Naive thymus-derived CD4-positive, alpha-beta T cell (primary cell): Measurements from ENCODE around the gene SAA2. TPM values are rescaled to one million over a fixed set of nuclear protein-coding genes. Genes with fewer than 3 reads are reported as not detected.
"Not testable (repeated sequence)": the region's sequence is repeated elsewhere in the genome, so short reads cannot be mapped to it uniquely, and the experiment has no call there.

Source experiments
- ATAC-seq: fragments of 150-1000 bp; cut with Tn5 transposase; 2 replicates; pipeline ENCODE4 v1.10.0; 2021; ENCODE audit warnings: mild to moderate bottlenecking, moderate library complexity
- CTCF ChIA-PET: fragments of 350-600 bp; sonication (Branson Sonifier 250); formaldehyde crosslinking; loops from one replicate; lab custom pipeline; 2021; ENCODE audit warnings: antibody characterized with exemption; lab: Charles Lee
- POLR2A ChIA-PET: fragments of 350-600 bp; sonication (Branson Sonifier 250); formaldehyde crosslinking; loops from one replicate; lab custom pipeline; 2021; ENCODE audit warnings: antibody characterized with exemption, inconsistent platforms; lab: Charles Lee
- DNase-seq, 9 donors: peaks; one replicate each; pipeline versions ENCODE4 v3.0.0 to v3.0.0-alpha.2; 2020 to 2022; ENCODE audit warnings: mixed read lengths in 1 of 9
- H3K27ac ChIP-seq: one replicate; pipeline ENCODE4 v1.7.0; 2013; ENCODE audit warnings: mild to moderate bottlenecking, low read depth, low read length, moderate library complexity
- H3K27me3 ChIP-seq, 2 donors: one replicate each; pipeline ENCODE4 v1.7.0; 2013; ENCODE audit warnings: low read length in 2 of 2, mild to moderate bottlenecking in 2 of 2, moderate library complexity in 2 of 2; ENCODE audit not compliant: control insufficient read depth in 2 of 2, insufficient read depth in 2 of 2
- H3K36me3 ChIP-seq, 3 experiments: 1 replicate in 2 of 3; 2 replicates in 1 of 3; pipeline ENCODE4 v1.7.0; 2013; ENCODE audit warnings: low read length in 3 of 3, mild to moderate bottlenecking in 3 of 3, moderate library complexity in 1 of 3; ENCODE audit not compliant: insufficient read depth in 3 of 3, control insufficient read depth in 2 of 3
- H3K4me1 ChIP-seq, 2 donors: one replicate each; pipeline ENCODE4 v1.7.0; 2013; ENCODE audit warnings: low read length in 2 of 2, mild to moderate bottlenecking in 2 of 2, moderate library complexity in 1 of 2; ENCODE audit not compliant: control insufficient read depth in 2 of 2, insufficient read depth in 2 of 2
- H3K4me3 ChIP-seq: 2 replicates; pipeline ENCODE4 v1.7.0; 2013; ENCODE audit warnings: mild to moderate bottlenecking, low read length
- H3K9me3 ChIP-seq, 3 experiments: 1 replicate in 2 of 3; 2 replicates in 1 of 3; pipeline ENCODE4 v1.7.0; 2013; ENCODE audit warnings: low read length in 3 of 3; ENCODE audit not compliant: control insufficient read depth in 2 of 3
- H3K27ac Mint-ChIP-seq, 9 donors: one replicate each; pipeline ENCODE4 v1.8.0; 2020 to 2022; ENCODE audit warnings: mixed read lengths in 9 of 9, mild to moderate bottlenecking in 8 of 9, moderate library complexity in 5 of 9, inconsistent platforms in 2 of 9
- H3K27me3 Mint-ChIP-seq, 5 donors: one replicate each; pipeline ENCODE4 v1.8.0; 2021 to 2022; ENCODE audit warnings: mixed read lengths in 5 of 5, mild to moderate bottlenecking in 1 of 5
- H3K36me3 Mint-ChIP-seq, 5 donors: one replicate each; pipeline ENCODE4 v1.8.0; 2020 to 2022; ENCODE audit warnings: mixed read lengths in 5 of 5, mild to moderate bottlenecking in 3 of 5, inconsistent platforms in 1 of 5
- H3K4me1 Mint-ChIP-seq, 7 donors: one replicate each; pipeline ENCODE4 v1.8.0; 2020 to 2022; ENCODE audit warnings: mixed read lengths in 7 of 7, mild to moderate bottlenecking in 3 of 7, inconsistent platforms in 1 of 7
- H3K4me3 Mint-ChIP-seq, 10 donors: one replicate each; pipeline ENCODE4 v1.8.0; 2020 to 2022; ENCODE audit warnings: mild to moderate bottlenecking in 10 of 10, mixed read lengths in 10 of 10, moderate library complexity in 6 of 10, inconsistent platforms in 2 of 10
- H3K9me3 Mint-ChIP-seq, 11 donors: one replicate each; pipeline ENCODE4 v1.8.0; 2020 to 2022; ENCODE audit warnings: mixed read lengths in 11 of 11, mild to moderate bottlenecking in 4 of 11, inconsistent platforms in 1 of 11, moderate library complexity in 1 of 11
- intact Hi-C, 2 donors: fragments of 100-400 bp; cut with micrococcal nuclease; formaldehyde crosslinking; loops; one replicate each; pipeline ENCODE4 v1.15.1; 2023
- polyA plus RNA-seq, 2 donors: library from polyadenylated mRNA; unstranded; fragments of 300-500 nt; fragmentation: Illumina TruSeq; gene quantifications; one replicate each; pipeline ENCODE4 v1.2.3, GENCODE V29; 2021
- total RNA-seq, 6 experiments: library from RNA in 5 of 6; stranded (reverse) in 5 of 6; gene quantifications; 1 replicate in 5 of 6; 2 replicates in 1 of 6; pipeline ENCODE4 v1.2.3 and lab custom pipeline; 2021 to 2026

The SAA2 gene
- total and polyA plus RNA-seq, 7 experiments from 2014 or later: not detected

DNA sequence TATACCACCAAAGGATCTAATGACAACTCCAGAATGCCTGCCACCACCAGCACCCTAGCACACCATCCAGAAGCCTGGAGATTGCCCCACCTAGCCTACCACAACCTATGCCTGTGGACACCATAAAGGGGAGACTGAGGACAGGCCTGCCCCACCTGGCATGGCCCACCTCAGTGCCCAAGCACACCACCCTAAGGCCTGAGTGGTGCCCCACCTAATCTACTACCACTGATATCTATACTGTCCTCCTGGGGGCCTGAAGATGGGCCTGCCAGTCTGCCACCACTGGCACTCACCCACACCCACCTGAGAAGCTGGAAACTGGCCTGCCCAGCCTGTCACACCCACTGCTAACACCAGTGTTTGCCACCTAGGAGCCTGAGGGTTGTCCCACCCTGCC is 43.7 kb downstream of the SAA2 start:
- no peak overlapping the region for H3K27ac Mint-ChIP-seq

GRCh38 chr11:18204220-18204619 is 44.2 kb downstream of the SAA2 start:
- Histone ChIP-seq H3K9me3 (no peaks in the 10 kb centered on the region), H3K4me1 (no peaks in the 10 kb centered on the region), H3K4me3 (no peak overlapping the region), H3K27ac (no peak overlapping the region), H3K27me3 (no peaks in the 10 kb centered on the region), H3K36me3 (no peaks in the 10 kb centered on the region)
- Mint-ChIP-seq H3K9me3 (peaks cover 0 to 7% (median 0%) of the 10 kb centered on the region in 11 donors), H3K4me1 (no peaks in the 10 kb centered on the region), H3K27ac (no peak overlapping the region), H3K27me3 (peaks cover 55 to 73% (median 61%) of the 10 kb centered on the region in 5 donors), H3K36me3 (no peaks in the 10 kb centered on the region), H3K4me3 (no peak overlapping the region)
- CTCF ChIA-PET: no interaction called here
- POLR2A ChIA-PET: no interaction called here
- ATAC-seq (no peak), DNase-seq (no peak)
- intact Hi-C loops: no loop called here

More for the DNA sequence above, 43.7 kb downstream of the SAA2 start:
- H3K27me3 ChIP-seq: no peaks in the 10 kb centered on the region
- Mint-ChIP-seq H3K4me3 (no peak overlapping the region), H3K27me3 (peaks cover 59 to 68% (median 63%) of the 10 kb centered on the region in 5 donors), H3K9me3 (peaks cover 0 to 7% (median 0%) of the 10 kb centered on the region in 11 donors), H3K36me3 (no peaks in the 10 kb centered on the region), H3K4me1 (no peaks in the 10 kb centered on the region)
- ChIA-PET POLR2A (no interaction called here), CTCF (no interaction called here)
- ATAC-seq (no peak), DNase-seq (no peak)
- intact Hi-C loops: no loop called here
- no peaks in the 10 kb centered on the region for H3K9me3 ChIP-seq
- no peak overlapping the region for H3K4me3 ChIP-seq
- H3K36me3 ChIP-seq: no peaks in the 10 kb centered on the region
- H3K4me1 ChIP-seq: no peaks in the 10 kb centered on the region
- no peak overlapping the region for H3K27ac ChIP-seq

DNA sequence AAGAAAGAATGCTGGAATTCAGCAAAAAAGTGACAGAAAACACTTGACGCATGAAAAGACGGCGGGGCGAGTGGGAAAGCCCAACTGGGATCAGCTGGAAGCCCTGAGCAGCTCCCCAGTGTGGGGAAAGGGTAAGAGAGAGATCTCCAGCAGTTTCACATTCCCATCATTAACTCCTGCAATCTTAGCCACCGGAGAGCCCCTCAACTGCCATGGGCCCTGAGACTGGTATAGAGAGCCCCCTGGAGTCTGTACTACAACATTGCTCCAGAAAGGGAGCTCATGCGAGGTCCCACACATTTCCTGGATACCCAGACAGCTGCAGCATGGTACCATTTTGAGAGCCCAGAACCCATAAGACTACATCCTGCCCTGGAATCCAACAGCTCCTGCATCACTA is 44.7 kb downstream of the SAA2 start:
- H3K4me3 ChIP-seq: no peak overlapping the region
- H3K27me3 ChIP-seq: no peaks in the 10 kb centered on the region
- H3K27ac Mint-ChIP-seq: no peak overlapping the region
- peaks cover 52 to 74% (median 58%) of the 10 kb centered on the region in 5 donors for H3K27me3 Mint-ChIP-seq
- no peak overlapping the region for H3K27ac ChIP-seq
- no peaks in the 10 kb centered on the region for H3K36me3 ChIP-seq
- peaks cover 0 to 7% (median 0%) of the 10 kb centered on the region in 11 donors for H3K9me3 Mint-ChIP-seq
- no peak for DNase-seq
- ATAC-seq: no peak
- H3K4me1 Mint-ChIP-seq: no peaks in the 10 kb centered on the region
- intact Hi-C loops: loop anchor here in 1 of 2 donors (2.0 kb wide), 1 partner anchor 89 kb away; no protein-coding TSS in a partner anchor
- H3K36me3 Mint-ChIP-seq: no peaks in the 10 kb centered on the region
- H3K4me1 ChIP-seq: no peaks in the 10 kb centered on the region
- CTCF ChIA-PET: no interaction called here
- H3K4me3 Mint-ChIP-seq: no peak overlapping the region
- H3K9me3 ChIP-seq: no peaks in the 10 kb centered on the region
- POLR2A ChIA-PET: no interaction called here

DNA sequence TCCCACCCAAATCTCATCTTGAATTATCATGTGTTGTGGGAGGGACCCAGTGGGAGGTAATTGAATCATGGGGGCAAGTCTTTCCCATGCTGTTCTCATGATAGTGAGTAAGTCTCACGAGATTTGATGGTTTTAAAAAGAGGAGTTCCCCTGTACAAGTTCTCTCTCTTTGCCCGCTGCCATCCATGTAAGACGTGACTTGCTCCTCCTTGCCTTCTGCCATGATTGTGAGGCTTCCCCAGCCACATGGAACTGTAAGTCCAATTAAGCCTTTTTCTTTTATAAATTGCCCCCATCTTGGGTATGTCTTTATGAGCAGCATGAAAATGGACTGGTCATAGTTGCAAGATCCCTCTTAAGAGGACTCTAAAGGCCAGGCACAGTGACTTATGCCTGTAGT is 50.7 kb downstream of the SAA2 start:
- H3K27ac ChIP-seq, H3K36me3 Mint-ChIP-seq, H3K9me3 Mint-ChIP-seq, H3K36me3 ChIP-seq, DNase-seq, H3K27ac Mint-ChIP-seq, CTCF ChIA-PET, POLR2A ChIA-PET, H3K4me3 Mint-ChIP-seq, ATAC-seq, H3K4me1 Mint-ChIP-seq, intact Hi-C loops, H3K9me3 ChIP-seq, H3K4me3 ChIP-seq, H3K27me3 ChIP-seq, H3K4me1 ChIP-seq: not testable (repeated sequence)
- peaks cover 7 to 35% (median 19%) of the 10 kb centered on the region in 5 donors for H3K27me3 Mint-ChIP-seq

DNA sequence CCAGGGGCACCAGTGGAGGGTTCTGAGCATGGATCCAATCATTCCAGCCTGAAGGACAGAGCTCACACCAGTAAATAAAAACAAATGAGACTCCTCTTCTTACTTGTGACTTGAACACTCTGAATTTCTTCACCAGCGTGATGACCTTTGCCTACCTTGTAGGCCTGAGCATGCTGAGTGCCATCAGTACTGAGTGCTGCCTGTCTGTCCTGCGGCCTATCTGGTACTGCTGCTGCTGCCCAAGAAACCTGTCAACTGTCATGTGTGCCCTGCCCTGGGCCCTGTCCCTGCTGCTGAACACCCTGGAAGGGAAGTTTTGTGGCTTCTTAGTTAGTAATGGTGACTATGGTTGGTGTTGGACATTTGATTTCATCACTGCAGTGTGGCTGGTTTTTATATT is 51.9 kb downstream of the SAA2 start:
- intact Hi-C loops: no loop called here
- Mint-ChIP-seq H3K4me1 (no peaks in the 10 kb centered on the region), H3K27me3 (peaks cover 11 to 39% (median 16%) of the 10 kb centered on the region in 5 donors), H3K27ac (no peak overlapping the region), H3K9me3 (peaks cover 0 to 4% (median 0%) of the 10 kb centered on the region in 11 donors), H3K36me3 (no peaks in the 10 kb centered on the region), H3K4me3 (no peak overlapping the region)
- no peak overlapping the region for H3K4me3 ChIP-seq
- ChIA-PET POLR2A (no interaction called here), CTCF (no interaction called here)
- H3K27me3 ChIP-seq: no peaks in the 10 kb centered on the region
- H3K27ac ChIP-seq: no peak overlapping the region
- no peaks in the 10 kb centered on the region for H3K9me3 ChIP-seq
- DNase-seq (no peak), ATAC-seq (no peak)
- H3K4me1 ChIP-seq: no peaks in the 10 kb centered on the region
- H3K36me3 ChIP-seq: no peaks in the 10 kb centered on the region

Other genes starting within 250 kb of the SAA2 start
- gene SERGEF, start 235.6 kb downstream of the SAA2 start, total RNA-seq: 10 to 100 TPM; 35.0 to 57.7 (median 52.9) TPM
- gene SERGEF, start 235.6 kb downstream of the SAA2 start, polyA plus RNA-seq: 10 to 100 TPM; 77.0 to 93.5 TPM
- 1 to 10 TPM in 2 of 5 experiments, under 1 TPM in 3; 0.41 to 2.7 (median 0.92) TPM for gene TPH1, start 202.4 kb downstream of the SAA2 start, total RNA-seq
- gene TPH1, start 202.4 kb downstream of the SAA2 start, polyA plus RNA-seq: under 1 TPM in 1 of 2 donors, not detected in 1; 0.06 TPM
- 10 to 100 TPM; 16.0 to 25.3 (median 19.3) TPM for gene SAAL1, start 142.6 kb downstream of the SAA2 start, total RNA-seq
- 10 to 100 TPM; 14.6 to 15.2 TPM for gene SAAL1, start 142.6 kb downstream of the SAA2 start, polyA plus RNA-seq
- not detected for gene MRGPRX3, start 116.1 kb downstream of the SAA2 start, total RNA-seq
- not detected for gene MRGPRX3, start 116.1 kb downstream of the SAA2 start, polyA plus RNA-seq
- not detected for gene MRGPRX4, start 75.8 kb downstream of the SAA2 start, total RNA-seq
- gene MRGPRX4, start 75.8 kb downstream of the SAA2 start, polyA plus RNA-seq: not detected
- under 1 TPM in 1 of 5 experiments, not detected in 4; 0.31 TPM for gene SAA4, start 11.9 kb downstream of the SAA2 start, total RNA-seq
- not detected for gene SAA4, start 11.9 kb downstream of the SAA2 start, polyA plus RNA-seq
- gene SAA1, start 17.6 kb upstream of the SAA2 start, total RNA-seq: not detected
- gene SAA1, start 17.6 kb upstream of the SAA2 start, polyA plus RNA-seq: not detected
- gene HPS5, start 73.5 kb upstream of the SAA2 start, total RNA-seq: 10 to 100 TPM; 13.0 to 22.3 (median 16.6) TPM
- 10 to 100 TPM; 13.2 to 15.6 TPM for gene HPS5, start 73.5 kb upstream of the SAA2 start, polyA plus RNA-seq
- 10 to 100 TPM; 26.3 to 63.2 (median 59.0) TPM for gene GTF2H1, start 73.9 kb upstream of the SAA2 start, total RNA-seq
- gene GTF2H1, start 73.9 kb upstream of the SAA2 start, polyA plus RNA-seq: 10 to 100 TPM; 39.3 to 43.2 TPM
- 1,000 to 10,000 TPM in 1 of 5 experiments, 100 to 1,000 TPM in 2, 10 to 100 TPM in 2; 89.5 to 1,229 (median 211) TPM for gene LDHA, start 145.9 kb upstream of the SAA2 start, total RNA-seq
- 100 to 1,000 TPM; 321 to 353 TPM for gene LDHA, start 145.9 kb upstream of the SAA2 start, polyA plus RNA-seq
- not detected for gene LDHC, start 163.7 kb upstream of the SAA2 start, total RNA-seq
- 1 to 10 TPM in 1 of 2 donors, not detected in 1; 3.6 TPM for gene LDHC, start 163.7 kb upstream of the SAA2 start, polyA plus RNA-seq
- gene LDHAL6A, start 207.2 kb upstream of the SAA2 start, total RNA-seq: under 1 TPM in 1 of 5 experiments, not detected in 4; 0.86 TPM
- gene LDHAL6A, start 207.2 kb upstream of the SAA2 start, polyA plus RNA-seq: under 1 TPM; 0.25 to 0.37 TPM